Liver (tissue), 9 donors: ENCODE data around the gene ZMYND19. TPM values are rescaled to one million over a fixed set of nuclear protein-coding genes. Genes with fewer than 3 reads are reported as not detected.

Experiments used
- DNase-seq: peaks from one replicate; pipeline ENCODE4 v3.0.0-alpha.2; 2017; ENCODE audit warnings: low spot score
- H3K27ac ChIP-seq, 2 donors: one replicate each; pipeline ENCODE4 v1.7.0; 2013; ENCODE audit warnings: inconsistent platforms in 2 of 2, low read length in 2 of 2, control low read depth in 1 of 2, low read depth in 1 of 2, mild to moderate bottlenecking in 1 of 2
- H3K27me3 ChIP-seq, 4 donors: one replicate each; pipeline versions ENCODE4 v1.6.1 to v1.7.0; 2013; ENCODE audit warnings: low read length in 3 of 4, inconsistent platforms in 1 of 4, mild to moderate bottlenecking in 1 of 4, moderate library complexity in 1 of 4; ENCODE audit not compliant: control insufficient read depth in 4 of 4, insufficient read depth in 4 of 4
- H3K36me3 ChIP-seq, 4 donors: one replicate each; pipeline versions ENCODE4 v1.6.1 to v1.7.0; 2013; ENCODE audit warnings: low read length in 3 of 4, mild to moderate bottlenecking in 3 of 4, low read depth in 1 of 4, moderate library complexity in 1 of 4; ENCODE audit not compliant: control insufficient read depth in 4 of 4, insufficient read depth in 3 of 4
- H3K4me1 ChIP-seq, 4 donors: one replicate each; pipeline versions ENCODE4 v1.6.1 to v1.7.0; 2013; ENCODE audit warnings: low read length in 3 of 4, mild to moderate bottlenecking in 3 of 4, moderate library complexity in 1 of 4; ENCODE audit not compliant: control insufficient read depth in 4 of 4, insufficient read depth in 4 of 4
- H3K4me3 ChIP-seq, 3 donors: one replicate each; pipeline versions ENCODE4 v1.6.1 to v1.7.0; 2013; ENCODE audit warnings: low read length in 3 of 3, control low read depth in 1 of 3, low read depth in 1 of 3, mild to moderate bottlenecking in 1 of 3
- H3K9ac ChIP-seq, 2 donors: one replicate each; pipeline ENCODE4 v1.7.0; 2013; ENCODE audit warnings: low read length in 2 of 2, mild to moderate bottlenecking in 2 of 2, moderate library complexity in 2 of 2, control low read depth in 1 of 2, low read depth in 1 of 2
- H3K9me3 ChIP-seq, 4 donors: one replicate each; pipeline versions ENCODE4 v1.6.1 to v1.7.0; 2013; ENCODE audit warnings: low read length in 3 of 4; ENCODE audit not compliant: control insufficient read depth in 4 of 4
- CTCF ChIP-seq: fragments of 150-350 bp; IDR thresholded peaks from 2 replicates; pipeline ENCODE4 v1.5.1; 2017; ENCODE audit warnings: improper control_type of control experiment, low read depth, low read length; ENCODE audit not compliant: missing input control
- EGR1 ChIP-seq, 2 donors: IDR thresholded peaks; 2 replicates each; pipeline ENCODE4 v1.6.1; 2016 to 2018; ENCODE audit warnings: antibody characterized with exemption in 2 of 2, low read depth in 2 of 2
- FOXA1 ChIP-seq: IDR thresholded peaks from 2 replicates; pipeline ENCODE4 v1.6.1; 2016; ENCODE audit warnings: antibody characterized with exemption
- FOXA2 ChIP-seq: IDR thresholded peaks from 2 replicates; pipeline ENCODE4 v1.6.1; 2016; ENCODE audit warnings: antibody characterized with exemption
- GABPA ChIP-seq, 2 donors: IDR thresholded peaks in 1 of 2; conservative IDR thresholded peaks in 1 of 2; 2 replicates each; pipeline ENCODE4 v1.6.1; 2016; ENCODE audit warnings: antibody characterized with exemption in 2 of 2, mild to moderate bottlenecking in 1 of 2, moderate library complexity in 1 of 2
- HNF4A ChIP-seq, 2 donors: conservative IDR thresholded peaks; 2 replicates each; pipeline ENCODE4 v1.6.1; 2016; ENCODE audit warnings: antibody characterized with exemption in 2 of 2, mild to moderate bottlenecking in 2 of 2
- HNF4G ChIP-seq: IDR thresholded peaks from 2 replicates; pipeline ENCODE4 v1.6.1; 2016; ENCODE audit warnings: antibody characterized with exemption
- JUND ChIP-seq, 2 donors: IDR thresholded peaks; 2 replicates each; pipeline ENCODE4 v1.6.1; 2016; ENCODE audit warnings: antibody characterized with exemption in 2 of 2
- NR2F2 ChIP-seq: IDR thresholded peaks from 2 replicates; pipeline ENCODE4 v1.6.1; 2016; ENCODE audit warnings: antibody characterized with exemption
- RAD21 ChIP-seq, 2 donors: IDR thresholded peaks; 2 replicates each; pipeline ENCODE4 v1.6.1; 2016; ENCODE audit warnings: antibody characterized with exemption in 2 of 2, mild to moderate bottlenecking in 2 of 2
- REST ChIP-seq: IDR thresholded peaks from 2 replicates; pipeline ENCODE4 v1.6.1; 2016; ENCODE audit warnings: antibody characterized with exemption, mild to moderate bottlenecking
- RXRA ChIP-seq, 2 donors: IDR thresholded peaks; 2 replicates each; pipeline ENCODE4 v1.6.1; 2017 to 2018; ENCODE audit warnings: antibody characterized with exemption in 2 of 2, mild to moderate bottlenecking in 1 of 2
- SP1 ChIP-seq: IDR thresholded peaks from 2 replicates; pipeline ENCODE4 v1.6.1; 2018; ENCODE audit warnings: antibody characterized with exemption, mild to moderate bottlenecking
- YY1 ChIP-seq: IDR thresholded peaks from 2 replicates; pipeline ENCODE4 v1.6.1; 2016; ENCODE audit warnings: antibody characterized with exemption, mild to moderate bottlenecking
- ZBTB33 ChIP-seq: IDR thresholded peaks from 2 replicates; pipeline ENCODE4 v1.6.1; 2016; ENCODE audit warnings: antibody characterized with exemption
- WGBS: extraction: QIAGEN DNeasy Blood & Tissue Kit; methylation state at CpG from one replicate; pipeline ENCODE4 v1.1.7; 2013; 5-methylcytosine and 5-hydroxymethylcytosine counted together
- polyA plus RNA-seq, 2 donors: library from polyadenylated mRNA; stranded (reverse) in 1 of 2; unstranded in 1 of 2; fragments of 200-250 nt in 1 of 2; fragments of >200 nt in 1 of 2; fragmentation: Nextera tagmentation in 1 of 2; extraction: Ambion mirVana in 1 of 2; gene quantifications; one replicate each; pipeline versions ENCODE4 v1.2.1 to v1.2.3, GENCODE V29; 2013 to 2015
- total RNA-seq, 2 donors: library from RNA; depleted of rRNA; stranded (reverse); fragments of >200 nt; gene quantifications; one replicate each; pipeline ENCODE4 v1.2.3, GENCODE V29; 2014
- TF ChIP-seq, protein P1 (sequence below): IDR thresholded peaks from 2 replicates; pipeline ENCODE4 v1.6.1; 2016; ENCODE audit warnings: antibody characterized with exemption
- TF ChIP-seq, protein P2 (sequence below): IDR thresholded peaks from 2 replicates; pipeline ENCODE4 v1.6.1; 2016; ENCODE audit warnings: antibody characterized with exemption
- donor health status: healthy.
- donor health status: healthy.
- donor health status: healthy.
- donor health status: healthy.
- donor health status: healthy.

The ZMYND19 gene
- total and polyA plus RNA-seq, 4 donors: 2.4 to 7.1 (median 7.0) TPM

DNA sequence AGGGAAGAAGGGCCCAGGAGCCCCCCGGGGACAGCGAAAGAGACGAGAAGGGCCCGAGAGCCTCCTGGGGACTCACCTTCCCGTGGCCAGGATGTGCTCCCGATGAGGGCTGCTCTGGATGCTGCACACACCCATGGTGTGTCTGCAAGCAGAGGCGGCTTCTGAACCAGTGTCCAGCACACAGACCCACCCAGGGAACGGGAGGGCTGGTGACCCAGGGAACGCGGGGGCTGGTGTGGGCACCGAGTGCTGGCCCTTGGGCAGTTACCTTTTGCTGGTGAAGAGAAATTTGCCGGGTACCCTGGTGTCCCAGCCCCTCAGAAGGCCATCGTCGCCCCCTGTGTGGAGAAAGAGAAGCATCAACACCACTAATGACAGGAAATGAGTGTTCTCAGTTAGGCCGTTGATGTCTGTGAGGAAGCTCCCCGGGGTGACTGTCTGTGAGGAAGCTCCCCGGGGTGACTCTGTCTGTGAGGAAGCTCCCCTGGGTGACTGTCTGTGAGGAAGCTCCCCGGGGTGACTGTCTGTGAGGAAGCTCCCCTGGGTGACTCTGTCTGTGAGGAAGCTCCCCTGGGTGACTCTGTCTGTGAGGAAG, 25.4 kb downstream of the ZMYND19 start:
- no peak for TF ChIP-seq RAD21 (IDR thresholded peaks at IDR 0.05)
- TF ChIP-seq NR2F2: no peak
- no peak for TF ChIP-seq CTCF
- TF ChIP-seq, protein P1, sequence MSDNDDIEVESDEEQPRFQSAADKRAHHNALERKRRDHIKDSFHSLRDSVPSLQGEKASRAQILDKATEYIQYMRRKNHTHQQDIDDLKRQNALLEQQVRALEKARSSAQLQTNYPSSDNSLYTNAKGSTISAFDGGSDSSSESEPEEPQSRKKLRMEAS: no peak
- no peak for TF ChIP-seq REST
- TF ChIP-seq EGR1 (IDR thresholded peaks at IDR 0.05; ENCODE audit: low read depth in 2 of 2): no peak
- TF ChIP-seq HNF4G: no peak
- TF ChIP-seq SP1: no peak
- no peak for TF ChIP-seq ZBTB33
- no peak for TF ChIP-seq YY1
- TF ChIP-seq GABPA (IDR thresholded peaks at IDR 0.05 in 1 of 2, conservative IDR thresholded peaks at IDR 0.05 in 1 of 2): no peak
- no peak for TF ChIP-seq RXRA (IDR thresholded peaks at IDR 0.05)
- no peak for TF ChIP-seq FOXA1
- TF ChIP-seq, protein P2, sequence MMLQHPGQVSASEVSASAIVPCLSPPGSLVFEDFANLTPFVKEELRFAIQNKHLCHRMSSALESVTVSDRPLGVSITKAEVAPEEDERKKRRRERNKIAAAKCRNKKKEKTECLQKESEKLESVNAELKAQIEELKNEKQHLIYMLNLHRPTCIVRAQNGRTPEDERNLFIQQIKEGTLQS: no peak
- TF ChIP-seq HNF4A (conservative IDR thresholded peaks at IDR 0.05): no peak
- no peak for TF ChIP-seq JUND (IDR thresholded peaks at IDR 0.05)
- no peak for TF ChIP-seq FOXA2
- WGBS: 92% methylated on average over 17 of the region's 18 CpGs
- Histone ChIP-seq H3K27me3 (no peaks in the 10 kb centered on the region), H3K9ac (no peak overlapping the region), H3K27ac (no peak overlapping the region), H3K36me3 (peaks cover 6 to 16% (median 10%) of the 10 kb centered on the region in 4 donors), H3K4me1 (peaks cover 3 to 9% (median 5%) of the 10 kb centered on the region in 4 donors), H3K4me3 (no peak overlapping the region), H3K9me3 (no peaks in the 10 kb centered on the region)
- DNase-seq: no peak
